BE2C (cell line): ENCODE measurements around the gene PBX4.

ENCODE experiments used
- DNase-seq: peaks from one replicate; pipeline ENCODE4 v3.0.0-alpha.2; 2020
- H3K27me3 ChIP-seq: fragments of 250-450 bp; sonication (Bioruptor Pico); 2 replicates; pipeline ENCODE4 v1.5.1; 2020; ENCODE audit warnings: mild to moderate bottlenecking
- H3K36me3 ChIP-seq: fragments of 250-450 bp; sonication (Bioruptor Pico); 2 replicates; pipeline ENCODE4 v1.5.1; 2020; ENCODE audit warnings: mild to moderate bottlenecking
- H3K4me1 ChIP-seq: fragments of 250-450 bp; sonication (Bioruptor Pico); 2 replicates; pipeline ENCODE4 v1.5.1; 2020
- H3K4me3 ChIP-seq: 2 replicates; pipeline ENCODE4 v1.5.1; 2011; ENCODE audit warnings: low read depth, low read length
- H3K9me3 ChIP-seq: fragments of 250-450 bp; sonication (Bioruptor Pico); 2 replicates; pipeline ENCODE4 v1.5.1; 2020
- TF ChIP-seq, protein P1 (sequence below): IDR thresholded peaks from 2 replicates; pipeline ENCODE4 v1.5.1; 2012; ENCODE audit warnings: mild to moderate bottlenecking, low read depth, low read length

Gene PBX4

DNA sequence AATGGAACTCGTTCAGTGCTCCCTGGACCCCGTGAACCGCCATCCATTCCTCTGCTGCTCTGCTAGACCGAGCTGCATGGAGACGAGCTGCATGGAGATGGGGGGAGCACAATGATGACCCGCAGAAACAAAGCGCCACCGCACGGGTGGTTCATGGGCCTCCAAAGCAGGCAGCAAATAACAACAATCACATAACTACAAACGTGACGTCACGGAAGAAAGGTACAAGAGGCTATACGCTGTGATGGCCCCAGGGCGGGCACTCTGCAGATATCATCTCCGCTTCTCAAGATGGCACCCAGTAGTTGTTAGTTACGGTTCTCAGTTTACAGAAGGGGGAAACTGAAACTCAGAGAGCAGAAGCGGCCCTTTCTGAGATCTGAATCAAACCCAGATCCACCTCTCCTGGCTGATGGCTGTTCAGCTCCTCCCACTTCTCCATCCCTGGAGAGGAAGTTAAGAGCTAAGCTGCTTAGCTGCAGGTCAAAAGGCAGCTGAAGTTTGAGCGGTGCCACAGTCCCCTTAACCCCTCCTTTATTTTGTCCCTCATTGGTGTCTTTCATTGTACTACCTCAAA is 43.3 kb upstream of the PBX4 start:
- peak overlapping the region; percentile 98 for H3K4me3 ChIP-seq
- no peaks in the 10 kb centered on the region for H3K9me3 ChIP-seq
- no peak for DNase-seq
- no peaks in the 10 kb centered on the region for H3K27me3 ChIP-seq
- H3K36me3 ChIP-seq: peaks cover 38% of the 10 kb centered on the region
- H3K4me1 ChIP-seq: no peaks in the 10 kb centered on the region; the same call in 1 of the 2 replicates
- TF ChIP-seq, protein P1, sequence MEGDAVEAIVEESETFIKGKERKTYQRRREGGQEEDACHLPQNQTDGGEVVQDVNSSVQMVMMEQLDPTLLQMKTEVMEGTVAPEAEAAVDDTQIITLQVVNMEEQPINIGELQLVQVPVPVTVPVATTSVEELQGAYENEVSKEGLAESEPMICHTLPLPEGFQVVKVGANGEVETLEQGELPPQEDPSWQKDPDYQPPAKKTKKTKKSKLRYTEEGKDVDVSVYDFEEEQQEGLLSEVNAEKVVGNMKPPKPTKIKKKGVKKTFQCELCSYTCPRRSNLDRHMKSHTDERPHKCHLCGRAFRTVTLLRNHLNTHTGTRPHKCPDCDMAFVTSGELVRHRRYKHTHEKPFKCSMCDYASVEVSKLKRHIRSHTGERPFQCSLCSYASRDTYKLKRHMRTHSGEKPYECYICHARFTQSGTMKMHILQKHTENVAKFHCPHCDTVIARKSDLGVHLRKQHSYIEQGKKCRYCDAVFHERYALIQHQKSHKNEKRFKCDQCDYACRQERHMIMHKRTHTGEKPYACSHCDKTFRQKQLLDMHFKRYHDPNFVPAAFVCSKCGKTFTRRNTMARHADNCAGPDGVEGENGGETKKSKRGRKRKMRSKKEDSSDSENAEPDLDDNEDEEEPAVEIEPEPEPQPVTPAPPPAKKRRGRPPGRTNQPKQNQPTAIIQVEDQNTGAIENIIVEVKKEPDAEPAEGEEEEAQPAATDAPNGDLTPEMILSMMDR: no peak

- Histone ChIP-seq H3K27me3 (no peaks in the 10 kb centered on the region), H3K36me3 (peaks cover 43% of the 10 kb centered on the region), H3K4me3 (peak overlapping the region; percentile 98), H3K4me1 (no peaks in the 10 kb centered on the region; the same call in 1 of the 2 replicates), H3K9me3 (no peaks in the 10 kb centered on the region)
- no peak for DNase-seq
- TF ChIP-seq, protein P1: no peak
Measured at GRCh38 chr19:19661141-19661674, 42.7 kb upstream of the PBX4 start.

- DNase-seq: no peak
- no peaks in the 10 kb centered on the region for H3K27me3 ChIP-seq
- no peaks in the 10 kb centered on the region; the same call in 1 of the 2 replicates for H3K4me1 ChIP-seq
- H3K9me3 ChIP-seq: no peaks in the 10 kb centered on the region
- H3K4me3 ChIP-seq: no peak overlapping the region
- TF ChIP-seq, protein P1: no peak
- peaks cover 58% of the 10 kb centered on the region for H3K36me3 ChIP-seq
Measured at GRCh38 chr19:19659646-19660245, 41.3 kb upstream of the PBX4 start.

- Histone ChIP-seq H3K36me3 (peaks cover 78% of the 10 kb centered on the region), H3K9me3 (no peaks in the 10 kb centered on the region), H3K4me3 (no peak overlapping the region), H3K4me1 (no peaks in the 10 kb centered on the region; the same call in 1 of the 2 replicates), H3K27me3 (no peaks in the 10 kb centered on the region)
- TF ChIP-seq, protein P1: no peak
- DNase-seq: peak; percentile 68
Measured at GRCh38 chr19:19657397-19657783, 38.9 kb upstream of the PBX4 start.

DNA sequence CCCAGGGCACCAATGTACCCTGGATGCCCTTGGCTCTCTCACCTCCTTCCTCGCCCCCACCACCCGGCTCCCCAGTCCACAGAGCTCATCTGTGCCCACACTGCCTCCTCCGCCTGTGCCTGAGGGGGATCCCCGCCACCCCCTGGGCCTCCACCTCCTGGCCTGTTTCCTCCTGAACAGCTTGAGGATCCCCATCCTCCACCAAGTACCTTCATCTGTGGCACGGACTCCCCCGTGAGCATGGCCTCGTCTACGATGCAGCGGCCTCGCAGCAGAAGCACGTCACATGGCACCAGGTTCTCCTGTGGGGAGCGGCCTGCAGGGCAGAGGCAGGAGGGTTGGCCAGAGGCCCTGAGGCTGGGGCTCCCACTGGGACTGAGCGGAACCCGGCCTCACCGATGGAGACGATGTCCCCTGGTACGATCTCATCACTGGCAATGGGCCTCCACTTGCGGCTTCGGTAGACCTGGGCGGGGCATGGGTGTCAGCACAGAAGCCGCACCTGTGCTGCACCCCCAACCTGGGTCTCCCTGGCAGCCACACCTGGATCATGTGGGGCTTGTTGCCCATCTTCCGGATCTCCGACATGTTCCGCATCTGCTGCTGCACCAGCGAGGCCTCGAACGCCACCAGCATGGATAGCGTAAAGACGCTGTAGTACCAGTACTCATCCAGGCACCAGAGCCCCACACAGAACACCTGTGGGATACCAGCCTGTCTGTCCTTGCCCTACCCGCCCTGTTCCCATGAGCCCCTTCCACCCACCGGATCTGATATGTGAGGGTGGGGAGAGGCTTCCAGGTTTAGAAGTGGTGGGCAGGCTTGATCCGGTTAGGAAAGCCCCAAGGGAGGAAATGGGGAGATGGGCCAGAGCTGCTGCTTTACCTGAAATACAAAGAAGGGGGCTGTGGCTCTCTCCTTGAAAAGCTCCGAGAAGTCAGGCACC is 38.2 kb upstream of the PBX4 start:
- DNase-seq: no peak
- Histone ChIP-seq H3K4me1 (no peaks in the 10 kb centered on the region; the same call in 1 of the 2 replicates), H3K9me3 (no peaks in the 10 kb centered on the region), H3K36me3 (peaks cover 84% of the 10 kb centered on the region), H3K27me3 (no peaks in the 10 kb centered on the region), H3K4me3 (no peak overlapping the region)
- TF ChIP-seq, protein P1: no peak
